ENCODE measurements around the gene VAMP1.

The VAMP1 gene

DNA sequence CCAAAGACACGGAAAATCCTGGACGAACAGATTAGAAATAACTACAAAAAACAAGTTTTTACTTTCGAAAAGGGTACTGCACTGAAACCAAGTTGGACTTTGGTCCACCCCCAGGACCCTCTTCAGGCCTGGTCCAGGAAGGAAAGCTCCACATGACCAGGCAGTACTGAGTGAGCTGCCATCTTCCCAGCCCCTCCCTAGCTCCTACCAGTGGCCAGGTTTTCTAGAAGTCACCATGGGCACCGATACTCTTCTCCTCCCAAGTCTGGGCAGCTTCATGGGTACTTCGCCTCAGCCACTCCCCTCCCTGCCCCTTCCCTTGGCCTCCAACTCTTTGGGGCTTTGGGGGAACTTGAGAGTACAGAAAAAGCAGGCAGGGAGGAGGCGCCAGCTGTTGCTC, 6.6 kb downstream of the VAMP1 start:
- TF ChIP-seq EZH2phosphoT487 (IDR thresholded peaks at IDR 0.05; ENCODE audit: borderline replicate concordance, low read length) = no peak
- TF ChIP-seq, protein P1, sequence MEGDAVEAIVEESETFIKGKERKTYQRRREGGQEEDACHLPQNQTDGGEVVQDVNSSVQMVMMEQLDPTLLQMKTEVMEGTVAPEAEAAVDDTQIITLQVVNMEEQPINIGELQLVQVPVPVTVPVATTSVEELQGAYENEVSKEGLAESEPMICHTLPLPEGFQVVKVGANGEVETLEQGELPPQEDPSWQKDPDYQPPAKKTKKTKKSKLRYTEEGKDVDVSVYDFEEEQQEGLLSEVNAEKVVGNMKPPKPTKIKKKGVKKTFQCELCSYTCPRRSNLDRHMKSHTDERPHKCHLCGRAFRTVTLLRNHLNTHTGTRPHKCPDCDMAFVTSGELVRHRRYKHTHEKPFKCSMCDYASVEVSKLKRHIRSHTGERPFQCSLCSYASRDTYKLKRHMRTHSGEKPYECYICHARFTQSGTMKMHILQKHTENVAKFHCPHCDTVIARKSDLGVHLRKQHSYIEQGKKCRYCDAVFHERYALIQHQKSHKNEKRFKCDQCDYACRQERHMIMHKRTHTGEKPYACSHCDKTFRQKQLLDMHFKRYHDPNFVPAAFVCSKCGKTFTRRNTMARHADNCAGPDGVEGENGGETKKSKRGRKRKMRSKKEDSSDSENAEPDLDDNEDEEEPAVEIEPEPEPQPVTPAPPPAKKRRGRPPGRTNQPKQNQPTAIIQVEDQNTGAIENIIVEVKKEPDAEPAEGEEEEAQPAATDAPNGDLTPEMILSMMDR (IDR thresholded peaks at IDR 0.05; ENCODE audit: low read depth, low read length, poor library complexity, severe bottlenecking) = no peak
- Histone ChIP-seq H3K4me1 (ENCODE audit: control insufficient read depth, low read length) (peaks cover 82% of the 10 kb centered on the region), H3K4me2 (ENCODE audit: low read length) (peak overlapping the region; percentile 68), H3K79me2 (ENCODE audit: control insufficient read depth, low read length) (peaks cover 56% of the 10 kb centered on the region), H3K36me3 (ENCODE audit: control insufficient read depth, low read length) (peaks cover 91% of the 10 kb centered on the region), H3F3A (ENCODE audit: control insufficient read depth, insufficient read depth) (peaks cover 22% of the 10 kb centered on the region), H3K9me2 (replicated peaks; ENCODE audit: control insufficient read depth, low read length) (no peaks in the 10 kb centered on the region), H3K27ac (ENCODE audit: low read depth, low read length) (peak overlapping the region; percentile 76), H3K4me3 (ENCODE audit: low read length) (no peak overlapping the region), H3K9me3 (ENCODE audit: control insufficient read depth, insufficient read depth, low read length) (no peaks in the 10 kb centered on the region), H3K27me3 (ENCODE audit: control insufficient read depth, low read length) (no peaks in the 10 kb centered on the region), H4K20me1 (ENCODE audit: control insufficient read depth, insufficient read depth, low read depth, low read length) (no peaks in the 10 kb centered on the region)

- peaks cover 91% of the 10 kb centered on the region for H3K36me3 ChIP-seq (ENCODE audit: control insufficient read depth, low read length)
- H3K9me3 ChIP-seq (ENCODE audit: control insufficient read depth, insufficient read depth, low read length) = no peaks in the 10 kb centered on the region
- H4K20me1 ChIP-seq (ENCODE audit: control insufficient read depth, insufficient read depth, low read depth, low read length) = no peaks in the 10 kb centered on the region
- peak overlapping the region; percentile 68 for H3K4me2 ChIP-seq (ENCODE audit: low read length)
- H3K9me2 ChIP-seq (replicated peaks; ENCODE audit: control insufficient read depth, low read length) = no peaks in the 10 kb centered on the region
- peak overlapping the region; percentile 76 for H3K27ac ChIP-seq (ENCODE audit: low read depth, low read length)
- H3F3A ChIP-seq (ENCODE audit: control insufficient read depth, insufficient read depth) = peaks cover 22% of the 10 kb centered on the region
- H3K4me3 ChIP-seq (ENCODE audit: low read length) = peak overlapping the region; percentile 50; the same call in 1 of the 2 replicates
- H3K79me2 ChIP-seq (ENCODE audit: control insufficient read depth, low read length) = peaks cover 49% of the 10 kb centered on the region
- no peak for TF ChIP-seq EZH2phosphoT487 (IDR thresholded peaks at IDR 0.05; ENCODE audit: borderline replicate concordance, low read length)
- TF ChIP-seq, protein P1 (IDR thresholded peaks at IDR 0.05; ENCODE audit: low read depth, low read length, poor library complexity, severe bottlenecking) = no peak
- peaks cover 78% of the 10 kb centered on the region for H3K4me1 ChIP-seq (ENCODE audit: control insufficient read depth, low read length)
- H3K27me3 ChIP-seq (ENCODE audit: control insufficient read depth, low read length) = no peaks in the 10 kb centered on the region
Observed at GRCh38 chr12:6463216-6463615, 7.3 kb downstream of the VAMP1 start.

DNA sequence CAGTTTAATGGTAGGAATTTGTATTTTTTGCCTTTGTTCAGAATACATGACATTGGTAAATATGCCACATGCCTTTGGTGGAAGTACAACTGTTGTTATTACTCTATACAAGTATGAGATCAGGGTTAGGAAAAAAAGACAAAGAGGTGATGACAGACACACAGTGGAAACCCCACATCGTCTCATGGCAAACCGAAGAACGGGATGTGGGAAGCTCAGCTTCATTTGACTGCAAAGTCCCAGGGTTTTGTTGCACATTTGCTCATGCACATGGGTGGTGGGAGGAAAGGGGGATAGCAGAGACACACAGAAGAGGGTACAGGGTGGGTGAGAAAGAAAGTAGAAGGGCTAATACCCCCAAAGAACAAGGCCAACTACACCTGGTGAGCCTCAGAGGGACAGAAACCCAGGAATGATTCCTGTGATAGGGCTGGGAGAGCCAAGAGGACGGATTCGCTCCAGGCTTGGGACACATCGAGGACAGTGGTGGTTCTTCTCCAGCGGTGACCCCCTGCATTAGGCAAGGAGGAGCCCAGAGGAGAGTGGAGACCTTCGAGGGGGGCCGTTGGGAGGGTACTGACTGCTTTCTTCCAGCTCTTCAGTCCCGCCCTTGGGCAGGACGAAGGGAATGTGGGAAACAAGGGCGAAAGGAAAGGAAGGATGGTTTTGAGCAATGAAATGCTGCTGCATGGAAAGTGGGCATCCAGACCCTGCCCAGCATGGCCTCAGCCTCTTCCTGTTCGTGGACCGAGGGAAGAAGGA, 8.1 kb downstream of the VAMP1 start:
- H3K27ac ChIP-seq (ENCODE audit: low read depth, low read length) = peak overlapping the region; percentile 76
- H3K4me1 ChIP-seq (ENCODE audit: control insufficient read depth, low read length) = peaks cover 70% of the 10 kb centered on the region
- peaks cover 41% of the 10 kb centered on the region for H3K79me2 ChIP-seq (ENCODE audit: control insufficient read depth, low read length)
- H3K4me2 ChIP-seq (ENCODE audit: low read length) = peak overlapping the region; percentile 68
- H3K36me3 ChIP-seq (ENCODE audit: control insufficient read depth, low read length) = peaks cover 91% of the 10 kb centered on the region
- H3K27me3 ChIP-seq (ENCODE audit: control insufficient read depth, low read length) = no peaks in the 10 kb centered on the region
- no peaks in the 10 kb centered on the region for H4K20me1 ChIP-seq (ENCODE audit: control insufficient read depth, insufficient read depth, low read depth, low read length)
- H3F3A ChIP-seq (ENCODE audit: control insufficient read depth, insufficient read depth) = peaks cover 22% of the 10 kb centered on the region
- no peak for TF ChIP-seq EZH2phosphoT487 (IDR thresholded peaks at IDR 0.05; ENCODE audit: borderline replicate concordance, low read length)
- TF ChIP-seq, protein P1 (IDR thresholded peaks at IDR 0.05; ENCODE audit: low read depth, low read length, poor library complexity, severe bottlenecking) = no peak
- no peaks in the 10 kb centered on the region for H3K9me2 ChIP-seq (replicated peaks; ENCODE audit: control insufficient read depth, low read length)
- no peaks in the 10 kb centered on the region for H3K9me3 ChIP-seq (ENCODE audit: control insufficient read depth, insufficient read depth, low read length)
- H3K4me3 ChIP-seq (ENCODE audit: low read length) = peak overlapping the region; percentile 50
